GM21737 (cell line): Measurements from ENCODE around the gene GPER1.
"Not testable (repeated sequence)": the region's sequence is repeated elsewhere in the genome, so short reads cannot be mapped to it uniquely, and the experiment has no call there.

ENCODE experiments used
- ATAC-seq: cut with Tn5 transposase; IDR thresholded peaks from one replicate; pipeline ENCODE4 v1.9.1; 2021; ENCODE audit warnings: mild to moderate bottlenecking, moderate library complexity; ENCODE audit not compliant: unreplicated experiment

Gene GPER1

DNA sequence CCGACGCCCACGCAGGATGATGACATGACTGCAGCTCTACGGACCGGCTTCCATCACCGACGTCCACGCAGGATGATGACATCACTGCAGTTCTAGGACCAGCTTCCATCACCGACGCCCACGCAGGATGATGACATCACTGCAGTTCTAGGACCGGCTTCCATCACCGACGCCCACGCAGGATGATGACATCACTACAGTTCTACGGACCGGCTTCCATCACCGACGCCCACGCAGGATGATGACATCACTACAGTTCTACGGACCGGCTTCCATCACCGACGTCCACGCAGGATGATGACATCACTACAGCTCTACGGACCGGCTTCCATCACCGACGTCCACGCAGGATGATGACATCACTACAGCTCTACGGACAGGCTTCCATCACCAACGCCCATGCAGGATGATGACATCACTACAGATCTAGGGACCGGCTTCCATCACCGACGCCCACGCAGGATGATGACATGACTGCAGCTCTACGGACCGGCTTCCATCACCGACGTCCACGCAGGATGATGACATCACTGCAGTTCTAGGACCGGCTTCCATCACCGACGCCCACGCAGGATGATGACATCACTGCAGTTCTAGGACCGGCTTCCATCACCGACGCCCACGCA lies 28.6 kb downstream of the GPER1 start:
- not testable (repeated sequence) for ATAC-seq

DNA sequence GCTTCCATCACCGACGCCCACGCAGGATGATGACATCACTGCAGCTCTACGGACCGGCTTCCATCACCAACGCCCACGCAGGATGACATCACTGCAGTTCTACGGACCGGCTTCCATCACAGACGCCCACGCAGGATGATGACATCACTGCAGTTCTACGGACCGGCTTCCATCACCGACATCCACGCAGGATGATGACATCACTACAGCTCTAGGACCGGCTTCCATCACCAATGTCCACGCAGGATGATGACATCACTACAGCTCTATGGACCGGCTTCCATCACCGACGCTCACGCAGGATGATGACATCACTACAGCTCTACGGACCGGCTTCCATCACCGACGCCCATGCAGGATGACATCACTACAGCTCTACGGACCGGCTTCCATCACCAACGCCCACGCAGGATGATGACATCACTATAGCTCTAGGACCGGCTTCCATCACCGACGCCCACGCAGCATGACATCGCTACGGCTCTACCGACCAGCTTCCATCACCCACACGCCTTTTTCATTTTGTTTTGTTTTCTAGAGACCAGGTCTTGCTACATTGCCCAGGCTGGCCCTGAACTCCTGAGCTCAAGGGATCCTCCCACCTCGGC lies 29.5 kb downstream of the GPER1 start:
- no peak for ATAC-seq

DNA sequence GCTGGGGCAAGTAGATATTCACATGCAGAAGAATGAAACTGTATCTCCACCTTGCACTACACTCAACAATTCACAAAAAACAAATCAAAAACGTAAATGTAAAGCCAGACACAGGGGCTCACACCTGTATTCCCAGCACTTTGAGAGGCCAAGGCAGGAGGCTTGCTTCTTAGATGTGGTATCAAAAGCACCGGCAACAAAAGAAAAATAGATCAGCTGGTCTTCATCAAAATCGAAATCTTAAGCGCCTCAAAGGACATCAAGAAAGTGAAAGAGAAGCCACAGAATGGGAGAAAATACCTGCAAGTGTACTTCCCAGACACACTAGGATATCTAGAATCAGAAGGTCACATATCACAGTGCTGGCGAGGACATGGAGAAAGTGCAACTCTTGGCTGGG lies 31.3 kb downstream of the GPER1 start:
- ATAC-seq = no peak

DNA sequence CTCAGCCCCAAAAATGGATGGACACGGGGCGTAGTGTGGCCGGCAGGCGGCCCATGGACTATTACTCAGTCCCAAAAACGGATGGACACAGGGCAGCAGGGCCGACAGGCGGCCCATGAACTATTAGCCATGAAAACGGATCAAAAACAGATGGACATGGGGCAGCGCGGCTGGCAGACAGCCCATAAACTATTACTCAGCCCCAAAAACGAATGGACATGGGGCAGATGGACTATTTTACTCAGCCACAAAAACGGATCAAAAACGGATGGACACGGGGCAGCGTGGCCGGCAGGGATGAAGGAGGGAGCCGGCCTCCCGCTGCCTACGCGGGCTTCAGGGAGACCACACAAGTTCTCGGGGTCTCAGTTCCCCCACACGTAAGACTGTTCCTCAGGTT lies 32.9 kb downstream of the GPER1 start:
- ATAC-seq = no peak

DNA sequence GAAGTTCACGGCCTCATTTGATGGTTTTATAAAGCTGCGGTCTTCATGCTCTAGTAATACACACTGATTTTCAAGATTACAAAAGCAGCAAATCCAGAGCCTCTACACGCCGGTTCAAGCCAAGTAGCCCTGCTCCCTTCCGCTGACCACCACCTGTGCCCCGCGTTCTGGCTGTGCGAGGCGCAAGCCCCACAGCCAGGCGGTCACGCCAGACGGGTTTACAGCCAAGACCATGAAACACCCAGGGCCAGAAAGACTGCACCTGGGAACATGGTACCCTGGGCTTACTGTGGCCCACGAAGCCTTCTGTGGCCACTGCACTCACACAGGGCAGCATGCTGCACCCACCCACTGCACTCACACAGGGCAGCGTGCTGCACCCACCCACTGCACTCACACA lies 33.6 kb downstream of the GPER1 start:
- no peak for ATAC-seq

DNA sequence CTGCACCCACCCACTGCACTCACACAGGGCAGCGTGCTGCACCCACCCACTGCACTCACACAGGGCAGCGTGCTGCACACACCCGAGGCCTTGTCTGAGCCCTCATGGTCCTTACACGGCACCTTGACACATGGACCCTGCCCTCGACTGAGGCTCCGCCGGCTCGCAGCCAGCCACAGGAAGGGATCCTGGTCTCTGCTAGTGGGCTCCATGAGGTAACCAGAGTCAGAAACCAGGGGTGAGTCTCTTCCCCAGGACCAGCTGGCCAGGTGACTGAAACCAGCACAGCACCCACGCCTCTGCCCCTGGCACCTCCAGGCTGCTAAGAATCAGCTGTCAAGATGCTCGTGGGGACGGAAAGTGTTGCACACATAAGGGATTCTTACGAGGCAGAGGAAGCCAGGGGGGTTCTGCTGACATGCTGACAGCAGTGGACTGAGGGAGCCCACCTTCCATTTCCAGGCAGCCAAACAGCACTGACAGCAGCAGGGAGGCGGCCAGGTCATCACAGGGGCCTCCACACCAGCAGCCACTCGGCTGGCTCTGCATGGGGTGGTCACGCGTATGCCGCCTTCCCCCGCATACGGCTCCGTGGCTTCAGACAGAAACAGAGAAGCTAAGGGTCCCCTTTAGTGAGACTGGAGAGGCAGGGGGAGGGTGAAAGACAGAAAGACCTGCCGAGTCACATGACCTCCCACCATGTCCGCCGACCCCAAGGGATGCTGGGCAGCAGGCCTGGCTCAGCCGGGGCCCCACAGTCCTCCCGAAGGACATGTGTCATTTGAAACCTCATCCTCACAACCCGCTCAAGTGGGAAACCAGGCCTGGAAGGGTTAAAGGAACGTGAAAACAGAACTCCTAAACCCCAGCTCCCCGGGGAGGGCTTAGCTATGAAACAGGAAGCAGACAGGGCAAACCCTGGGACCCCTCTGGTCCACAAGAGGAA lies 34.2 kb downstream of the GPER1 start:
- ATAC-seq = no peak

DNA sequence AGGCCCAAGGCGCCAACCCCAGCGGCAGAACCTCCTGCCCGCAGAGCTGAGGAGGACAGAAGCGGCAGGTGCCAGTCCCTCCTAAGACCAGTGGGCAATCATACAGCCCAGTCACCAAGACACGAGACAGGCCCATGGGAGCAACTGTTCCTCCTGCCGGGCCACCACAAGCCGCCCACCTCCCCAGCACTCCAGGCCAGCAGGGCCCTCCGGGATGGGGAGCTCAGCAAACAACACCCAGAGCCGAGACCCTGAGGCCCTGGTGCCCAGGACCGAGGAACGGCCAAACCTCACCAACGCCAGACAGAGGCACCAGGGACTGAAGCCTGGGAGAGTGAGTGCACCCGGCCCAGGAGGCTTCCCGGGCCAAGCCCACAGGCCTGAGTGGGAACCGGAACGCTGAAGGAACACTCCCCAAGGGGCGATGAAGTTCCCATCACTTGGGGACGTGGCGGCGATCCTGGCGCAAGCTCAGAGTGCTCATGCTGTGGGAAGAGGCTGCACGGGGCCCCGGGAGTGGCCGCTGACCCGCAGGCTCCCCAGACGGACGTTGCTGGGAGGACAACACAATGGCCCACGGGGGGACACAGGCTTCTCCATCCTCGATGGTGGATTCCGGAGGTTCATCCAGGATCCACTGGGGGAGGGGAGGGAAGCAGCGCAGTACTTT lies 35.1 kb downstream of the GPER1 start:
- no peak for ATAC-seq

DNA sequence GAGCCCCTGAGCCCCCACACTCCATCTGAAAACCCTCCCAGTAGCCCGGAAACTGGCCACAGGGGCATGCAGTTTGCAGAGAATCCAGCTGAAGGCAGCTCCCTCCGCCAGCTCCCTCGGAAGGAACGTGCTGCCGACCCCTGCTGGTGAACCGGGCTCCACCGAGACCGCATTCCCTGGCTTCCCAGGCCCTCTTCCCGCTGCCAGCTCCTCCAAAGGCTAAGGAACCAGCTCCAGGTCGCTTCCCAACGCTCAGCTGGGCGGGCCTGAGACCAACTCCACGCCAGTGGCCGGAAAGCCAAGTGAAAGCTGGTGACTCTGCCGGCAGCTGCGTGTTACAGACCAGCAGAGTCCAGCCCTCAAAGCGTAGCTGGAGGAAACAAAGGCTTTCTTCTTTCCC lies 35.8 kb downstream of the GPER1 start:
- no peak for ATAC-seq

DNA sequence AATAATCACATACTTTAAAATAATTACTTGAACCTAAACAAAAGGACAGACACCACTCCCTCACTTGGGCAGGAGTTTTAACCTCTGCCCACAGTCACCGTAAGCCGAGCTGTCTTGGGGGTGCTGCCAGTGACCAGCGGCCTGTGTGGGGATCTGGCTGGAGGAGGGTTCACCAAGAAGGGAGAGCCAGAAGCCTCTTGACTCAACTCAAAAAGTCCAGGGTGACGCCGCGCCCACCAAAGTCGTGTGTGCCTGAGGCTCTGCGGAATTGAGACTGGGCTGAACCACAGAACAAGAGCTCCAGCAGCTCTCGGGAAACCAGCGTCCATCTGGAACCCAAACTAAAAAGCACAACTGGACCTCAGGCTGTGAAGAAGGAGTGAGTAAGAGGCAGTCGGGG lies 36.3 kb downstream of the GPER1 start:
- ATAC-seq = no peak

DNA sequence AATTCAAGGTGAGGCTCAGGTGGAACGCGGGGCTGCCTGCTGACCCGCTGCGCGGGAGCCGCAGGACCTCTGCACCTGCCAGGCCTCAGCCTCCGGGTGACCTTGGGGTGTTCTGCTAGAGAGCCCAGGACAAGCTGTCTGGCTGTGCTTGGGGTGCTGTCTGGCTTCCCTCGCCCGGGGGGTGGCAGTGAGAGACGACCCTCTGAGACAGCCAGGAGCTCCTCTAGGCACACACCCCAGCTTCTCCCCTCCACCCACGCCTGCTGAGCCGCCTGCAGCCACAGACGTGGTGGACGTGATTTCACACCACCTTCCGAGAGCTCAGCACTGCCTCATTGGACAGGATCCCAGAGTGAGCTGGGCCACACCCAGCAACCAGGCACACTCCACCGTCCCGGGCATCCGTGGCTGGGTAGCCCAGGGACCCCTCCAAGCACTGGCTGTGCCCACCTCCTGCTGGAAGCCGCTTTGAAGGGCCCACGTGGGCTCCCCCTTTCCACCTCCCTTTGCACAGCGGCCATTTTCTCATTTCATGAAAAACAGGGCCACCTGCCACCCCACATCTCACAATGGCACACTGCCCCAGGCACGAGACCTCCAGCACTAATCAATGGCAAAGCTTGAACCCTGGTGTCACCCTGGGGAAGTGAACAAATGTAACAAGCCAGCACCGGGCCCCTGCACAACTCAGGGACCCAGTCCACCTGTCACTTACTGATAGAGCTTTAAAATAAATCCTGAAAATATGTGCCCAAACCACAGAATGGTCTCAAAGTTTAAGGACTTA lies 37.1 kb downstream of the GPER1 start:
- no peak for ATAC-seq

DNA sequence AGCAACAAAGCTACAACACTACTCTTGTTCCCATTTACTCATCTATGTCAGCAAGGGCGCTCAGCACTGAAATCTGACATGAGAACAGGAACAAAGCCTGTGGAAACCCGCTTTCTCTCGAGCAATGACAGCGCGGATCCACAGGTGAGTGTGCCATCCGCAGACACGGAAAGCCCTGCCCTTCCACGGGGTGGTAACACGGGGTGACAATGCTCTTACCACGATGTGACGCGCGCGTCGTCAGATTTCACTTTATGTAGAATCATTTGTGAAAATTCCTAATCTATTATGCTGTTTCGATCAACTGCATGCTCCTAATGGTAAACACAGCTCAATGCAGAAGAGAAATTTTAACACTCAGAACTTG lies 37.7 kb downstream of the GPER1 start:
- no peak for ATAC-seq

DNA sequence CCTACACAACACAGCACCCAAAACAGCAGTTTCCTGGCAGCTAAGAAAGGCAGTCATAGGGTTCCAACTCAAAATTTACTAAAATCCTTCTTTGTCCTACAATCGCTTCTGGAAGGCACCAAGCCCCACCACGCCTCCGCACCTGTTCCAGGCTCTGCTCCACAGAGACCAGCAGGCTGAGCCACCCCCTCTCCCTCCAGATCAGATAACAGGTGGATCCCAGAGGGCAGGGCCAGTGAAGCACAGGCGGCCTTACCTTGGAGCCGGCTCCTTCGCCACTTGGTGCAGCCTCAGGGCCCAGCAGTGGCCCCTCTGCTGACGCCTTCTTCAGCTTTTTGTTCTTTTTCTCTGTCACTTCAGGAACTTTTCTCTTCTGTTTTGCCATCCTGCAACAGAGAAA lies 39.1 kb downstream of the GPER1 start:
- no peak for ATAC-seq

DNA sequence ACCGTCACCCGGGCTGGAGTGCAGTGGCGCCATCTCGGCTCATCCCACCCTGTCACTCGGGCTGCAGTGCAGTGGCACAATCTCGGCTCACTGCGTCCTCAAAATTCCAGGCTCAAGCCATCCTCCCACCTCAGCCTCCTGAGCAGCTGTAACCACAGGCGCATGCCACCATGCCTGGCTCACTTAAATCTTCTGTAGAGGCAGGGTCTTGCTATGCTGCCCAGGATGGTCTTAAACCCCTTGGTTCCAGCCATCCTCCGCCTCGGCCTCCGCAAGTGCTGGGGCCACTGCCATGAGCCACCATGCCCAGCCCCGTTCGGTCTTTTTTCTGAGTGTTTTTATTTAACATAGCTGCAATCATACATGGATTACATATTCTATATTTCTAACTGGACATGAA lies 41.5 kb downstream of the GPER1 start:
- ATAC-seq = no peak

DNA sequence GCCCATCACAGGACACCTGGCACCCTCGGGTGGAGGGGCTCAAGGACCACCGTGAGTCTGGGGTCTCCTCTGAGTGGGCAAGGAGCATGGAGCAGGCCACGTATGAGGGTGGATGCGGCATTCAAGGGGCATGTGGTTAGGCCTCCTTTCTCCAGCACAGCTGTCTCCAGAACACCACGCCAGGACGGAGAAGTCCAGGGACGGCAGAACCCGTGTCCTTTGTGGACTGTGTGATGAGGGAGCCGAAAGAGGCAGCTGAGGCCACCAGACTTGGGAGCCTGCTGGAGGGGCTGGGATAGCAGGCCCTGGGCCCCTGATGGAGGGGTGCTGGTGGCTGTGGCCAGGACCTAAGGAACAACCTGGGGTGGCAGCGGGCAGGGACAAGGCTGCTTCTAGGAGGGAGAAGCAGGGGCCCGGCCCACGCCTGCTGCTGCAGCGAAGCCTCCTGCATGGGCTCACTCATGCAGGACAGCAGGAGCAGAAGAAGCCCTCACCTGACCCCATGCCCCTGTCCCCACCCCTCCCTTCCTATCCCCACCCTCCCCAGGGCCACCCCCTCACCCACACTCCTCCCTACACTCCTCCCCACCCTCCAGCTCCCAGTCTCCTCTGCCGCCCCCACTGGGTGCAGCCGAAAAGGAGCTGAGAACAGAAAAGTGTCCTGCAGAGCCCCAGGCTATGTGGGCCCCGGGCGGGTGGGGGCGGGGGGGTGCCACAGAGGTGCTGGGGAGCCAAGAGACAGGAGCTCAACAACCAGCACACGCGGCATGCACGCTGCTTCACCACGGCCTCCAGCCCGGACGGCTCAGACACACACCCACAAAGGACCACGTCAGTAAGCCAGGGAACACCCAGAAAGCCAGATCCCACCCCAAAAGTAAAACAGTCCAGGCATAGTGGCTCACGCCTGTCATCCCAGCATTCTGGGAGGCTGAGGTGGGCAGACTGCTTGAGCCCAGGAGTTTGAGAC lies 42.4 kb downstream of the GPER1 start:
- no peak for ATAC-seq

DNA sequence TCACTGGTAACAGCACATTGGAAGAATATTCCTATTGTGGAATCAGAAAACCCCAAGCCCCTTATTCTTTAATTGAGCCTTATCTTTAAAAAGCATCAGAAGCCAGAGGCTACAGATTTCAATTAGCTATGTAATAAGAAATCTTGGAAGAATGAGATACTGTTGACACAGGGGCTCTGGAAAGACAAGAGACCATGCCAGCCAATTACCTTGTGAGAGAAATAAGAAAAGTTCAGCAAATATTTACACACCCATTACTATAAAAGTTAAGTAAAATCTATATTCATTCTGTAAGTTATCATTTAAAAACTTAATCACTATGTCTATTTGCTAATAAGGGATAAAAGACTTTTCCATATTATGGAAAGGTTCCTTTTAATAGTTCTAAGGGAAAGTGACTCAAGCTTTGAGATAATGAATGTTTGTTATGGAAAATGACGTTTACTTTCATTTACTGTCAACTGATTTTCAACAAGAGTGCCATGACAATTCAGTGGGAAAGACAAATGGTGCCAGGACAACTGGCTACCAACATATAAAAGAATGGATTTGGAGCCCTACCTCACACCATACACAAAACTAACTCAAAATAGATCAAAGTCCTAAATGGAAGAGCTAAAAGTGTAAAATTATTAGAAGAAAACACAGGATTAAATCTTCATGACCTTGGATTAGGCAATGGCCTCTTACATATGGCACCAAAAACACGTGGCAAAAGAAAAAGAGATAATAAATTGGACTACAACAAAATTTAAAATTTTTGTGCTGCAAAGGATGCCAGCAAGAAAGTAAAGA lies 43.8 kb downstream of the GPER1 start:
- no peak for ATAC-seq

DNA sequence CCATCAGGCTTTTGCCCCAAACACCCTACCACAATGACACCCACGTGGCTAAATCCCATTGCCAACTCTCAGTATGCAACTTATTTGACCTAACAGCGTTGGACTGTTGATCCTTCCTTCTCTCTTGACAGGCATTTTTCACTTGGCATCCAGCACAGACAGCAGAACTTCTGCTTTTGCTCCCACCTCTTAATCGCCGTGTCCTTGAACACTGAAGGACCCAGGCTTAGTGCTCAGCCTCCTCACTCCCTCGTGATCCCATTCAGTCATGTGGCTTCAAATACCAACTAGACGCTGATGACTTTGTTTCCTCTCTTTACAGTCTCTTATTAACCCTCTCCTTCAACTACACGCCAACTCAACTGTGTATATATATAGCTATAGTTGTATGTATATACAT lies 47.0 kb downstream of the GPER1 start:
- ATAC-seq = no peak

DNA sequence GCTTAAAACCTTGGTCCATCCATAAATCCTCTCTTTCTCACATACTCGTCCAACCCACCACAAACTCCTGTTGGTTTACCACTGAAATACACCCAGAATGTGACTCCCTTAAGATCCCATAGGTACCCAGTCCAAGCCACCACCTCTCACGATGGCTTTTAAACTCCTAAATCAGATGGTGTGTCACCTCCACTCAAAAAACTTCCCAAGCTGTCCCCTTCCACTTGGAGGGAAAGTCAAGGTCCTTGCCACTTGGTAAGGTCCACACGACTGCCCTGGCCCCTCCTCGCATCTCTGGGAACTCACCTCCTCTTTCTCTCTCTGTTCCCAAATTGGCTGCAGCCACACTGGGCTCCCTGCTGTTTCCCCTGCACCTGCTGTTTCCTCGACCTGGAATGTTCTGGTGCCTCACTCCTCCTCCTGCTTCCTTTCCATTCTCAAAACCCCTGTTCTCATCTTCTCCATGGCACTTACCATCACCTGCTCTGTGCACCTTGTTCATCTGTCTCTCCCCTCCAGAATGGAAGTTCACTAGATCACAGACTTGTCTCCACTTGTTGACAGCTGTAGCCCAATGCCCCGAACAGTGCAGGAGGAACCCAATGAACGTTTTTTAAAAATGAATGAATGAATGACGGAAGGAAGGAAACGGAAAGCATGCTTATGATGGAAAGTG lies 49.1 kb downstream of the GPER1 start:
- no peak for ATAC-seq

DNA sequence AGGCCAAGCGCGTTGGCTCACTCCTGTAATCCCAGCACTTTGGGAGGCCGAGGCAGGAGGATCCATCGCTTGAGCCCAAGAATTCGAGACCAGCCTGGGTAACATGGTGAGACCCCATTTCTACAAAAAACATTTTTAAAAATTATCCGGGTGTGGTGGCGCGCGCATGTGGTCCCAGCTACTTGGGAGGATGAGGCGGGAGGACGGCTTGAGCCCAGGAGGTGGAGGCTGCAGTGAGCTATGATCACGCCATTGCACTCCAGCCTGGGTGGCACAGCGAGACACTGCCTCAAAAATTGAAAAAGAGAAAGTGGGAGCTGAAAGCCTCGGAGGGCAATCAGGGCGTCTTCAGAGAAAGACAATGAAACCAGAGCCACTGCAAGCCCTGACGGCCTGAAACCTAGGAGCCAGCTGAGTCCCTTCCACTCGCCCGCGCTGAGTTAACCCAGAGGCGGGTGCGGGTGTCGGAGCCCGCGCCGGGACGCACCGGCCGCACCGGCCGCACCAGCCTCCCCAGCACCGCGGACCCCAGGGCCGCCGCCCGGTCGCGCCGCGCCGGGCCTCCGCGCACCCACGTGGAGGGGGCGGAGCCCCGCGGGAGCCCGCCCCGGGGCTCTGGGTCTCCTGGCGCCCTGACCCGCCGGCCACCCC lies 49.7 kb downstream of the GPER1 start:
- ATAC-seq = peak; percentile 57
